ENCODE results near the gene RAPGEF6.
A peak's percentile ranks its signal among the peaks of the same experiment; 100 is the strongest.

Gene RAPGEF6

GRCh38 chr5:131524431-131524830 is 110.6 kb downstream of the RAPGEF6 start:
- in situ Hi-C loops (cut with HindIII; ENCODE audit: low sequenced_read_pairs) = no loop called here
- DNase-seq (ENCODE audit: low read depth) = no peak
- TF ChIP-seq, protein P1, sequence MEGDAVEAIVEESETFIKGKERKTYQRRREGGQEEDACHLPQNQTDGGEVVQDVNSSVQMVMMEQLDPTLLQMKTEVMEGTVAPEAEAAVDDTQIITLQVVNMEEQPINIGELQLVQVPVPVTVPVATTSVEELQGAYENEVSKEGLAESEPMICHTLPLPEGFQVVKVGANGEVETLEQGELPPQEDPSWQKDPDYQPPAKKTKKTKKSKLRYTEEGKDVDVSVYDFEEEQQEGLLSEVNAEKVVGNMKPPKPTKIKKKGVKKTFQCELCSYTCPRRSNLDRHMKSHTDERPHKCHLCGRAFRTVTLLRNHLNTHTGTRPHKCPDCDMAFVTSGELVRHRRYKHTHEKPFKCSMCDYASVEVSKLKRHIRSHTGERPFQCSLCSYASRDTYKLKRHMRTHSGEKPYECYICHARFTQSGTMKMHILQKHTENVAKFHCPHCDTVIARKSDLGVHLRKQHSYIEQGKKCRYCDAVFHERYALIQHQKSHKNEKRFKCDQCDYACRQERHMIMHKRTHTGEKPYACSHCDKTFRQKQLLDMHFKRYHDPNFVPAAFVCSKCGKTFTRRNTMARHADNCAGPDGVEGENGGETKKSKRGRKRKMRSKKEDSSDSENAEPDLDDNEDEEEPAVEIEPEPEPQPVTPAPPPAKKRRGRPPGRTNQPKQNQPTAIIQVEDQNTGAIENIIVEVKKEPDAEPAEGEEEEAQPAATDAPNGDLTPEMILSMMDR (IDR thresholded peaks at IDR 0.05; ENCODE audit: low read depth, low read length, missing control alignments) = no peak
- no peak overlapping the region for H3K4me3 ChIP-seq (ENCODE audit: low read depth, low read length)

DNA sequence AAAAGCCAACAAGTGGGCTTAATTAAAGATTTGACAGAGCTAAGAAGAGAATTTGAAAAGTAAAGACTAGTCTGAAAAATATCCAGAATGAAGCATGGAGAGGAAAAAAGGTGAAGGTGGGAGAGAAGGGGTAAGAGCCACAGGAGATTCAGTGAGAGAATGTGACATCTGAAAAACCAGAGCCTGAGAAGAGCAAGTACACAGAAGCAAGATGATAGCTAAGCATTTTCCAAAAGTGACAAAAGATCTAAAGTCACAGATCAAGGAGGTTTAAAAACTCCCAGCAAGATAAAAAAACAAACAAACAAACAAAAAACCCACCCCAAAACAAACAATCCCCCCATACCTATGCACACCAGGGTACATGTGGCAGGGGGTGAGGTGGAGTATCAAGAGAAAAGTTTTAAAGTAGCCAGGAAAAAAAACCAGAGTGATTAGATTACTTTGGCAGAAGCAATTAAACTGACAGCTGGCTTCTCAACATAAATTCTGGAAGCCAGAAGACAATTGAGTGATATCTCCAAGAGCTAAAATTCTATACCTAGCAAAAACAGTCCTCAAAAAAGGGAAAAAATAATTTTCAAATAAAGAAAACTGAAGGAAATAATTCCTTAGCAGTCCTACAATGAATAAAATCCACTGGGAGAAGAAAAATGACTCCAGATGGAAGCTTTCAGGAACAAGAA is 111.4 kb downstream of the RAPGEF6 start:
- in situ Hi-C loops (cut with HindIII; ENCODE audit: low sequenced_read_pairs) = no loop called here
- no peak for DNase-seq (ENCODE audit: low read depth)
- H3K4me3 ChIP-seq (ENCODE audit: low read depth, low read length) = no peak overlapping the region
- TF ChIP-seq, protein P1 (IDR thresholded peaks at IDR 0.05; ENCODE audit: low read depth, low read length, missing control alignments) = no peak

GRCh38 chr5:131521252-131521651 is 113.8 kb downstream of the RAPGEF6 start:
- H3K4me3 ChIP-seq (ENCODE audit: low read depth, low read length) = no peak overlapping the region
- TF ChIP-seq, protein P1 (IDR thresholded peaks at IDR 0.05; ENCODE audit: low read depth, low read length, missing control alignments) = no peak
- in situ Hi-C loops (cut with HindIII; ENCODE audit: low sequenced_read_pairs) = no loop called here
- peak; percentile 13 for DNase-seq (ENCODE audit: low read depth)

DNA sequence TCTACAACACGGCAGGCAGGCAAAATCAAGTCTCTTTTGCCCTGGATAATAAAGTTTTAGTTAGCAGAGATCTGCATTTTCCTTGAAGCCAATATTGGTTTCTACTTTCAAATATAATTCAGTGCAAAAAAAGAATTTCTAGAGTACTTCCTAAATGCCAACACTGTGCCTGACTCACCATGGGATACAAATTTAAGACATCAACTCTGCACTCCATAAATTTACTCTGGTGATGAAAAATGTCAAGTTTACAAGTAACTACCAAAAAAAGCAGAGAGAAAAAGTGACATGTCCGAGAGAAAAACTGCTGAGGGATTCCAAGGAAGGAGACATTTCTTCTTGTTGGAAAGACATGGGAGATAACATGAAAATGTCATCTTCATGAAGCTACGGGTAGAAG is 119.7 kb downstream of the RAPGEF6 start:
- TF ChIP-seq, protein P1 (IDR thresholded peaks at IDR 0.05; ENCODE audit: low read depth, low read length, missing control alignments) = no peak
- DNase-seq (ENCODE audit: low read depth) = no peak
- no peak overlapping the region for H3K4me3 ChIP-seq (ENCODE audit: low read depth, low read length)
- in situ Hi-C loops (cut with HindIII; ENCODE audit: low sequenced_read_pairs) = no loop called here

GRCh38 chr5:131514316-131515283 is 120.4 kb downstream of the RAPGEF6 start:
- H3K4me3 ChIP-seq (ENCODE audit: low read depth, low read length) = no peak overlapping the region
- TF ChIP-seq, protein P1 (IDR thresholded peaks at IDR 0.05; ENCODE audit: low read depth, low read length, missing control alignments) = no peak
- in situ Hi-C loops (cut with HindIII; ENCODE audit: low sequenced_read_pairs) = no loop called here
- no peak for DNase-seq (ENCODE audit: low read depth)

DNA sequence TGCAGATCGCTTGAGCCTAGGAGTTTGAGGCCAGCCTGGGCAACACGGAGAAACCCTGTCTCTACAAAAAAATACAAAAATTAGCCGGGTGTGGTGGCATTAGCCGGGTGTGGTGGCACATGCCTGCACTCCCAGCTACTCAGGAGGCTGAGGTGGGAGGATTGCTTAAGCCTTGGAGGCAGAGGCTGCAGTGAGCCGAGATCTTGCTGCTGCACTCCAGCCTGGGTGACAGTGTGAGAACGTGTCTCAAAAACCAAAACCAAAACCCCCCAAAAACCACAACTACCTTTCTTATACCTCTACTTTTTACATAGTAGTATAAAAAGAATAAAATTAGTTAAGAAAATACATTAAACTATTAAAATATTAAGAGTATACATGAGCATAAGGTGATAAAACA is 121.2 kb downstream of the RAPGEF6 start:
- TF ChIP-seq, protein P1 (IDR thresholded peaks at IDR 0.05; ENCODE audit: low read depth, low read length, missing control alignments) = no peak
- no peak overlapping the region for H3K4me3 ChIP-seq (ENCODE audit: low read depth, low read length)
- in situ Hi-C loops (cut with HindIII; ENCODE audit: low sequenced_read_pairs) = no loop called here
- DNase-seq (ENCODE audit: low read depth) = no peak
